Subcutaneous adipose tissue (tissue), 4 donors: ENCODE data around the gene EEF1AKMT4. TPM values are rescaled to one million over a fixed set of nuclear protein-coding genes. Genes with fewer than 3 reads are reported as not detected.

Source experiments
- total RNA-seq, 4 donors: library from RNA; depleted of rRNA; stranded (reverse); fragments of >200 nt; gene quantifications; one replicate each; pipeline ENCODE4 v1.1.0, GENCODE V29; 2016
- TF ChIP-seq, protein P1 (sequence below): fragments of 450-650 bp; IDR thresholded peaks from one replicate; pipeline ENCODE4 v1.5.1; 2016; ENCODE audit warnings: low read depth, mild to moderate bottlenecking, control low read depth, antibody characterized with exemption, moderate library complexity

The EEF1AKMT4 gene
- total RNA-seq, 4 donors from 2014 or later: 3.4 to 5.5 (median 4.3) TPM

DNA sequence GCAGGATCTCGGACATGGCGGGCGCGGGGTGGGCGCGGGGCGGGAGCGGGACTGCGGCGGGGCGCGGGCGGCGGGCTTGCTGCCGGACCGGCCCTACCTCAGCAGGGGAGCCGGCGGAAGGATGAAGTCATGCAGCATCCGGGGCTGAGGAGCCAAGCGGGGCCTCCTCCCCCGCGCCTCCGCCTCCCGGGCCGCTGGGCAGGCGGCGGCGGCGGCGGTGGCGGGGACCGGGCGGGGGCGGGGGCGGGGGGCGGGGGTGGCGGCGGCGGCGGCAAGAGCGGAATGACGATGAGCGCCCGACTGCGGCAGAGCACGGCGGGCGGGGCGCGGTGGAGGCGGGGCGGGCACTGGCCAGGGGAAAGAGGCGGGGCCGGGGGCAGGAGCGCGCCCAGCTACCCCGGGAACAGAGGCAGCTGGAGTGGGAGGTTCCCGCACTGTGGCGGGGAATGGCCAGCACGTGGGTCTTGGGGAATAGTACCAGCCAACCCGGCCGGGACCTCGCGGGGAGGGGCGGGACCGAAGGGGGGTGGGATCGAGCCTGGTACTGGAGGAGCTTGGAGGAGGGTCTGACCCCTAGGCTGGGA is 11.9 kb downstream of the EEF1AKMT4 start, which contains the start of gene CAMK2N2:
CAMK2N2 (minus strand) TSS at position 284 of the 584 bp plus-strand sequence; CDS start at position 16, 268 bp downstream.
- TF ChIP-seq, protein P1, sequence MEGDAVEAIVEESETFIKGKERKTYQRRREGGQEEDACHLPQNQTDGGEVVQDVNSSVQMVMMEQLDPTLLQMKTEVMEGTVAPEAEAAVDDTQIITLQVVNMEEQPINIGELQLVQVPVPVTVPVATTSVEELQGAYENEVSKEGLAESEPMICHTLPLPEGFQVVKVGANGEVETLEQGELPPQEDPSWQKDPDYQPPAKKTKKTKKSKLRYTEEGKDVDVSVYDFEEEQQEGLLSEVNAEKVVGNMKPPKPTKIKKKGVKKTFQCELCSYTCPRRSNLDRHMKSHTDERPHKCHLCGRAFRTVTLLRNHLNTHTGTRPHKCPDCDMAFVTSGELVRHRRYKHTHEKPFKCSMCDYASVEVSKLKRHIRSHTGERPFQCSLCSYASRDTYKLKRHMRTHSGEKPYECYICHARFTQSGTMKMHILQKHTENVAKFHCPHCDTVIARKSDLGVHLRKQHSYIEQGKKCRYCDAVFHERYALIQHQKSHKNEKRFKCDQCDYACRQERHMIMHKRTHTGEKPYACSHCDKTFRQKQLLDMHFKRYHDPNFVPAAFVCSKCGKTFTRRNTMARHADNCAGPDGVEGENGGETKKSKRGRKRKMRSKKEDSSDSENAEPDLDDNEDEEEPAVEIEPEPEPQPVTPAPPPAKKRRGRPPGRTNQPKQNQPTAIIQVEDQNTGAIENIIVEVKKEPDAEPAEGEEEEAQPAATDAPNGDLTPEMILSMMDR: no peak

DNA sequence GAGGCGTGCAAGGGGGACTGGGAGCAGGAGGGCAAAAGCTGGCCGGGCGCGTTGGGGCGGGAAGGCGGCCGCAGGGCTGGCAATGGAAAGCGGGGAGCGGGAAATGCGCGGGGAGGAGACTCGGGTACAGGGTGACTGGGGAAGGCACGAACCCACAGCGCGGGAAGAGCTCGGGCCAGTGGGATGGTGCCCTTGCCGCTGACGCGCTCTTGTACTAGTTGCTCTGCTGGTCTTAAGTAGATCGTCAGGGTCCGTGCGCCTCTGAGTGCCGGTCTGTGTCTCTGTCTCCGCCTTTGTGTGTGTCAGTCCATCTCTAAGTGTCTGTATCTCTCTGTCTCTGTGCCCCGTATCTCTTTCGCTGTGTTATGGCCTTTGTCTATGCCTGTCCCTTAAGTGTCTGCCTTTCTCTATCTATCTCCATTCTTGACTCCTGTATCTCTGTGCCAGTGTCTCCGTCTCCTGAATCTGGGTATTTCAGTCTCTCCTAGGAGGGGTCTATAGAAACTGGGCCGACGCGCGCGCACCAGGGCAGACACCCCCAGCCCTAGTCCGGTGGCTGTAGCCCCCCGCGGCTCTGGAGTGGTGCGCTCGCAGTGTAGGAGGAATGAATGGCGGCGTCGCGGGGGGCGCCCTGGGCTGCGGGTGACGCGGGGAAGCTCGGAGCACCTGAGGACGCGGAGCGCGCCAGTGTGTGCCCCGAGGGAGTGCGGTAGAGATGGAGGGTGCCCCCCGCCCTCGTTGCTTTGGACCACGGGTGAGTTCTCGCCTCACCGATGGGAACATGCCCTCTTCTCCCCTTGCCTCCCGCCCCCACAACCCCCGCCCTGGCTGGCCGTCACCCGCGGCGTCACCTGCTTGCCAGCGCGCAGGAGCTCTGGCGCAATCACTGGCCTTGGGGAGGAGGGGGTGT is 12.6 kb downstream of the EEF1AKMT4 start:
- TF ChIP-seq, protein P1: no peak

DNA sequence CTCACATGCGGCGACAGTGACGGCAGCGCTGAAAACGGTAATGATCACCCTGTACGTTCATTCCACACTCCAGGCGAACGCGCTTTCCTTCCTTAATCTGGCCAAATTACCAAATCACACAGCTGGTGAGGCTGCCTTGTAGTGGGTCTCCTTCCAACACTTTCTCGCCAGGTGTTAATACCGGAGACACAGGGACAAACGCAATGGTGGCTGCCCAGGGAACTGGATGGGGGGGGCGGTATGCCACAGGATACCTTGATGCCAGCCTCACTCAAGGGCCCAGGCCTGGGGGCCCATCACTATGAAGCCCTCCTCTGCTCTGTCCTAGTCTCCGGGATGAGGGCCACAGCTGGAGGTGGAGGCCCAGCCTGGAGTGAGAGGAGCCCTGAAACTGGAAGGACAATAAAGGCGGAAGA is 13.3 kb downstream of the EEF1AKMT4 start:
- TF ChIP-seq, protein P1: no peak

DNA sequence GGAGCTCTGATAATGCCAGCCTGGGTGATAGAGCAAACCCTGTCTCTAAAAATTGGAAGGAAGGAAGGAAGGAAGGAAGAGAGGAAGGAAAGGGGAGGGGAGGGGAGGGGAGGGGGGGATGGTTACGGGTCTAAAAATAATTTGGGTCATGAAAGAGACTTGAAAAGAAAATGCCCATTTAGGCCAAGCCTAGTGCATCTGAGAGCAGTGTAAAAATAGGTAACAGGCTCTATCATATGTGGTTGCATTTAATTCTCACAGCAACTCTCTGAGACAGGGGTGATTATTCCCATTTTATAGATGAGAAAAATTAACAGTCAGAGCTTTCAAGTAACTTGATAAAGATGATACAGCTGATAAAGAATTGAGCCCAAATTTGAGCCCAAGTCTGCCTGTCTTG is 22.8 kb downstream of the EEF1AKMT4 start:
- TF ChIP-seq, protein P1: no peak

DNA sequence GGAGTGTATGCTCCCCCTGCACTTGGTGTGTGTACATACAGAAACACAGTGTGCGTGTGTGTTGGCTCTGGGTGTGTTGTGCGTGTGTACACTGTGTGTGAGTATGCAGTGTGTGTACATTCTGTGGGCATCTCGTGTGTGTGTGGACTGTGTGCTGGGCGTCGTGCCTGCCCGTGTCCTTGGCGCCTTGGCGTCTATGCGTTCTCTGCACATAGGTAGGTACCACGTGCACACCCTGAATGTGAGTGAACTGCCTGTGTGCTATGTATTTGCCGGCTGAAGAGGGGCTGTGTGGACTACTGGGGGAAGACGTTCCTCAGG is 25.9 kb downstream of the EEF1AKMT4 start:
- TF ChIP-seq, protein P1: no peak

DNA sequence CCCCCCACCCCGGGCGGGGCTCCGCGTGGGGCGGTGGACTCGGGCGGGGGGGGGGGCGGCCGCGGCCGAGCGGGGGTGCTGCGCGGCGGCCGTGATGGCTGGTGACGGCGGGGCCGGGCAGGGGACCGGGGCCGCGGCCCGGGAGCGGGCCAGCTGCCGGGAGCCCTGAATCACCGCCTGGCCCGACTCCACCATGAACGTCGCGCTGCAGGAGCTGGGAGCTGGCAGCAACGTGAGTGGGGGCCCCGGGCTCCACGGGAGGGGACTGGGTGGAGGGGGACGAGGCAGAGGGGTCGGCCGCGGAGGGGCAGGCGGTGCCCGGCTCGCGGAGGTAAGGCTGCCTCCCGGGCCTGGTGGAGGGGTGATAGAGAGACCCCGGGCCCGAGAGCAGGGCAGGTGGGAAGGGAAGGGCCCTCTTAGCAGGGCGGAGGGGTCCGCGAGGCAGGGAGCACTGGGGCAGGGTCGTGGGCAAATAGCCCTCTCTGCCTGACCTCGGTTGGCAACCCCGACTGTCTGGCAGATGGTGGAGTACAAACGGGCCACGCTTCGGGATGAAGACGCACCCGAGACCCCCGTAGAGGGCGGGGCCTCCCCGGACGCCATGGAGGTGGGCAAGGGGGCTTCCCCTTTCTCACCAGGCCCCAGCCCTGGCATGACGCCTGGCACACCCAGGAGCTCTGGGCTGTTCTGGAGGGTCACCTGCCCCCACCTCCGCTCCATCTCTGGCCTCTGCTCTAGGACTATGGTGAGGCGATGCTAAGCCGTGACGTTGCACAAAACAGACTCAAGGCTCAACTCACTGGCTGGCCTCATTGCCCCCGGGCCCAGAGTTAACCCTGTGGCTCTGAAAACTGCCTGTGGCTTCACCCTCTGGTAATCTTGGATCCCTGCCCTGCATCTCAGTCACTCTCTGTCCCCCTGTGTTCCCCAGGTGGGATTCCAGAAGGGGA is 26.8 kb downstream of the EEF1AKMT4 start, which contains the start of gene ECE2:
ECE2 (plus strand) TSS at position 62 of the 950 bp plus-strand sequence; CDS start at position 194, 132 bp downstream.
- TF ChIP-seq, protein P1: no peak
